22Rv1 (cell line): Measurements from ENCODE around the gene SGCG.

Experiments used
- ZFX ChIP-seq: fragments of 450-650 bp; IDR thresholded peaks from 2 replicates; pipeline ENCODE4 v1.6.1; 2017; ENCODE audit warnings: antibody characterized with exemption, borderline replicate concordance
- TF ChIP-seq, protein P1 (sequence below): fragments of 450-650 bp; IDR thresholded peaks from 2 replicates; pipeline ENCODE4 v1.5.1; 2017; ENCODE audit warnings: mild to moderate bottlenecking

- TF ChIP-seq, protein P1, sequence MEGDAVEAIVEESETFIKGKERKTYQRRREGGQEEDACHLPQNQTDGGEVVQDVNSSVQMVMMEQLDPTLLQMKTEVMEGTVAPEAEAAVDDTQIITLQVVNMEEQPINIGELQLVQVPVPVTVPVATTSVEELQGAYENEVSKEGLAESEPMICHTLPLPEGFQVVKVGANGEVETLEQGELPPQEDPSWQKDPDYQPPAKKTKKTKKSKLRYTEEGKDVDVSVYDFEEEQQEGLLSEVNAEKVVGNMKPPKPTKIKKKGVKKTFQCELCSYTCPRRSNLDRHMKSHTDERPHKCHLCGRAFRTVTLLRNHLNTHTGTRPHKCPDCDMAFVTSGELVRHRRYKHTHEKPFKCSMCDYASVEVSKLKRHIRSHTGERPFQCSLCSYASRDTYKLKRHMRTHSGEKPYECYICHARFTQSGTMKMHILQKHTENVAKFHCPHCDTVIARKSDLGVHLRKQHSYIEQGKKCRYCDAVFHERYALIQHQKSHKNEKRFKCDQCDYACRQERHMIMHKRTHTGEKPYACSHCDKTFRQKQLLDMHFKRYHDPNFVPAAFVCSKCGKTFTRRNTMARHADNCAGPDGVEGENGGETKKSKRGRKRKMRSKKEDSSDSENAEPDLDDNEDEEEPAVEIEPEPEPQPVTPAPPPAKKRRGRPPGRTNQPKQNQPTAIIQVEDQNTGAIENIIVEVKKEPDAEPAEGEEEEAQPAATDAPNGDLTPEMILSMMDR, result no peak
- TF ChIP-seq ZFX, result no peak
Observed at GRCh38 chr13:23289917-23290357, 109.2 kb downstream of the SGCG start.
